GM18499 (cell line): Measurements from ENCODE around the gene HRCT1.
"Not testable (repeated sequence)": the region's sequence is repeated elsewhere in the genome, so short reads cannot be mapped to it uniquely, and the experiment has no call there.

Experiments
- ATAC-seq: cut with Tn5 transposase; IDR thresholded peaks from one replicate; pipeline ENCODE4 v1.9.1; 2021; ENCODE audit warnings: moderate number of reproducible peaks; ENCODE audit not compliant: insufficient read depth, unreplicated experiment

The HRCT1 gene

GRCh38 chr9:35892051-35892450, 14.0 kb upstream of the HRCT1 start:
- no peak for ATAC-seq

GRCh38 chr9:35896570-35896969, 9.4 kb upstream of the HRCT1 start:
- ATAC-seq = no peak

- not testable (repeated sequence) for ATAC-seq
Observed at GRCh38 chr9:35897376-35898099, 8.5 kb upstream of the HRCT1 start.

GRCh38 chr9:35898337-35898736, 7.7 kb upstream of the HRCT1 start:
- no peak for ATAC-seq

- no peak for ATAC-seq
Observed at GRCh38 chr9:35899021-35899420, 7.0 kb upstream of the HRCT1 start.

GRCh38 chr9:35903049-35903448, 3.0 kb upstream of the HRCT1 start:
- ATAC-seq = no peak

- no peak for ATAC-seq
Observed at GRCh38 chr9:35904338-35904737, 1.7 kb upstream of the HRCT1 start.

- no peak for ATAC-seq
Observed at GRCh38 chr9:35905051-35905781, 786 bp upstream of the HRCT1 start.

GRCh38 chr9:35906923-35907699, 1.1 kb downstream of the HRCT1 start:
- ATAC-seq = no peak

- ATAC-seq = no peak
Observed at GRCh38 chr9:35907711-35908503, 1.9 kb downstream of the HRCT1 start.

GRCh38 chr9:35908504-35909125, 2.6 kb downstream of the HRCT1 start:
- no peak for ATAC-seq

- no peak for ATAC-seq
Observed at GRCh38 chr9:35909274-35909673, 3.3 kb downstream of the HRCT1 start, which contains the start of gene SPAAR. Gene SPAAR (plus strand): TSS chr9:35909490. CDS start chr9:35910464, 974 bp downstream.

GRCh38 chr9:35909687-35910612, 3.9 kb downstream of the HRCT1 start:
- no peak for ATAC-seq

- no peak for ATAC-seq
Observed at GRCh38 chr9:35910613-35911359, 4.8 kb downstream of the HRCT1 start.

- no peak for ATAC-seq
Observed at GRCh38 chr9:35911690-35912089, 5.7 kb downstream of the HRCT1 start.

- no peak for ATAC-seq
Observed at GRCh38 chr9:35912791-35913400, 6.9 kb downstream of the HRCT1 start.

GRCh38 chr9:35913429-35913828, 7.4 kb downstream of the HRCT1 start:
- not testable (repeated sequence) for ATAC-seq
